H9 (cell line): ENCODE measurements around the gene FAM114A1. TPM values are rescaled to one million over a fixed set of nuclear protein-coding genes. Genes with fewer than 3 reads are reported as not detected.

ENCODE experiments used
- DNase-seq: peaks from one replicate; pipeline ENCODE4 v3.0.0-alpha.2; 2017
- H2AFZ ChIP-seq: one replicate; pipeline ENCODE4 v1.6.1; 2013; ENCODE audit warnings: mild to moderate bottlenecking, low read length, control low read depth, moderate library complexity
- H2AK5ac ChIP-seq: 2 replicates; pipeline ENCODE4 v1.6.1; 2013; ENCODE audit warnings: low read length, control low read depth, mixed read lengths; ENCODE audit not compliant: insufficient read length
- H2BK120ac ChIP-seq: one replicate; pipeline ENCODE4 v1.6.1; 2013; ENCODE audit warnings: low read depth, mild to moderate bottlenecking, low read length, control low read depth, inconsistent platforms; ENCODE audit not compliant: poor library complexity, severe bottlenecking
- H2BK12ac ChIP-seq: 2 replicates; pipeline ENCODE4 v1.6.1; 2013; ENCODE audit warnings: low read length, control low read depth, mixed read lengths, low read depth; ENCODE audit not compliant: insufficient read length
- H2BK15ac ChIP-seq: 2 replicates; pipeline ENCODE4 v1.6.1; 2013; ENCODE audit warnings: low read depth, low read length, control low read depth
- H2BK20ac ChIP-seq: one replicate; pipeline ENCODE4 v1.6.1; 2013; ENCODE audit warnings: low read depth, mild to moderate bottlenecking, low read length, control low read depth, inconsistent platforms; ENCODE audit not compliant: poor library complexity, severe bottlenecking
- H2BK5ac ChIP-seq: 2 replicates; pipeline ENCODE4 v1.6.1; 2013; ENCODE audit warnings: low read length, control low read depth, mixed read lengths; ENCODE audit not compliant: insufficient read length
- H3K14ac ChIP-seq: 2 replicates; pipeline ENCODE4 v1.6.1; 2013; ENCODE audit warnings: low read length, control low read depth; ENCODE audit not compliant: insufficient read depth
- H3K18ac ChIP-seq: 2 replicates; pipeline ENCODE4 v1.6.1; 2013; ENCODE audit warnings: low read depth, mild to moderate bottlenecking, mixed read lengths, low read length, control low read depth; ENCODE audit not compliant: insufficient read length
- H3K23ac ChIP-seq: 2 replicates; pipeline ENCODE4 v1.6.1; 2013; ENCODE audit warnings: low read length, control low read depth, mixed read lengths, low read depth; ENCODE audit not compliant: insufficient read length
- H3K23me2 ChIP-seq: 2 replicates; pipeline ENCODE4 v1.6.1; 2013; ENCODE audit warnings: low read depth, mild to moderate bottlenecking, mixed read lengths, low read length, control low read depth; ENCODE audit not compliant: insufficient read length, poor library complexity, severe bottlenecking
- H3K27ac ChIP-seq: 2 replicates; pipeline ENCODE4 v1.5.1; 2013; ENCODE audit warnings: low read length, control low read depth, mixed read lengths, low read depth; ENCODE audit not compliant: insufficient read length
- H3K27me3 ChIP-seq: 2 replicates; pipeline ENCODE4 v1.6.1; 2013; ENCODE audit warnings: low read length, control low read depth, inconsistent platforms; ENCODE audit not compliant: insufficient read depth
- H3K4ac ChIP-seq: 2 replicates; pipeline ENCODE4 v1.6.1; 2013; ENCODE audit warnings: low read depth, mild to moderate bottlenecking, control low read depth, inconsistent platforms, low read length, moderate library complexity
- H3K4me1 ChIP-seq: 2 replicates; pipeline ENCODE4 v1.6.1; 2013; ENCODE audit warnings: low read length, control low read depth, inconsistent platforms; ENCODE audit not compliant: insufficient read depth
- H3K4me2 ChIP-seq: 2 replicates; pipeline ENCODE4 v1.6.1; 2013; ENCODE audit warnings: low read length, control low read depth, mixed read lengths; ENCODE audit not compliant: insufficient read length, insufficient read depth
- H3K56ac ChIP-seq: 2 replicates; pipeline ENCODE4 v1.6.1; 2013; ENCODE audit warnings: low read depth, mild to moderate bottlenecking, mixed read lengths, low read length, control low read depth; ENCODE audit not compliant: insufficient read length
- H3K79me1 ChIP-seq: 2 replicates; pipeline ENCODE4 v1.6.1; 2013; ENCODE audit warnings: low read depth, mild to moderate bottlenecking, moderate library complexity, low read length, control low read depth, inconsistent platforms; ENCODE audit not compliant: insufficient read depth, poor library complexity, severe bottlenecking
- H3K79me2 ChIP-seq: 2 replicates; pipeline ENCODE4 v1.6.1; 2013; ENCODE audit warnings: low read length, control low read depth, inconsistent platforms; ENCODE audit not compliant: insufficient read depth
- H3K9ac ChIP-seq: 2 replicates; pipeline ENCODE4 v1.6.1; 2013; ENCODE audit warnings: low read length, control low read depth, mixed read lengths; ENCODE audit not compliant: insufficient read length; ENCODE audit errors: extremely low read depth
- H3K9me3 ChIP-seq: one replicate; pipeline ENCODE4 v1.6.1; 2013; ENCODE audit warnings: low read depth, low read length, inconsistent platforms; ENCODE audit not compliant: control insufficient read depth
- H3T11ph ChIP-seq: one replicate; pipeline ENCODE4 v1.6.1; 2013; ENCODE audit warnings: mild to moderate bottlenecking, low read length, control low read depth, inconsistent platforms
- H4K20me1 ChIP-seq: one replicate; pipeline ENCODE4 v1.6.1; 2013; ENCODE audit not compliant: control insufficient read depth, insufficient read length, insufficient read depth
- H4K5ac ChIP-seq: 2 replicates; pipeline ENCODE4 v1.6.1; 2013; ENCODE audit warnings: low read depth, mild to moderate bottlenecking, mixed read lengths, low read length, control low read depth; ENCODE audit not compliant: insufficient read length
- H4K8ac ChIP-seq: replicated peaks from 2 replicates; pipeline ENCODE4 v1.6.1; 2013; ENCODE audit warnings: low read length, control low read depth, mixed read lengths, low read depth; ENCODE audit not compliant: insufficient read length
- H4K91ac ChIP-seq: 2 replicates; pipeline ENCODE4 v1.6.1; 2013; ENCODE audit warnings: low read depth, mild to moderate bottlenecking, moderate library complexity, mixed read lengths, low read length, control low read depth; ENCODE audit not compliant: insufficient read length
- H3K27ac Mint-ChIP-seq, 3 experiments: 2 replicates in 2 of 3; 3 replicates in 1 of 3; pipeline ENCODE4 v1.8.0; 2020 to 2021; ENCODE audit warnings: mixed read lengths in 3 of 3, mild to moderate bottlenecking in 1 of 3, moderate library complexity in 1 of 3
- H3K27me3 Mint-ChIP-seq: 2 replicates; pipeline ENCODE4 v1.8.0; 2021; ENCODE audit warnings: low read depth, mild to moderate bottlenecking, moderate library complexity, mixed read lengths
- H3K36me3 Mint-ChIP-seq, 3 experiments: 2 replicates in 2 of 3; 3 replicates in 1 of 3; pipeline ENCODE4 v1.8.0; 2020 to 2021; ENCODE audit warnings: low read depth in 3 of 3, mixed read lengths in 3 of 3; ENCODE audit not compliant: insufficient read depth in 1 of 3
- H3K4me1 Mint-ChIP-seq, 2 experiments: 2 replicates each; pipeline ENCODE4 v1.8.0; 2020; ENCODE audit warnings: mixed read lengths in 2 of 2
- H3K4me3 Mint-ChIP-seq, 2 experiments: 2 replicates in 1 of 2; 3 replicates in 1 of 2; pipeline ENCODE4 v1.8.0; 2020 to 2021; ENCODE audit warnings: mild to moderate bottlenecking in 2 of 2, mixed read lengths in 2 of 2, moderate library complexity in 1 of 2
- H3K9me3 Mint-ChIP-seq, 2 experiments: 2 replicates in 1 of 2; 3 replicates in 1 of 2; pipeline ENCODE4 v1.8.0; 2020; ENCODE audit warnings: mild to moderate bottlenecking in 2 of 2, mixed read lengths in 2 of 2, moderate library complexity in 1 of 2
- CTCF ChIP-seq: fragments of 200-600 bp; sonication (generic); conservative IDR thresholded peaks from 3 replicates; pipeline ENCODE4 v1.8.0; 2021; ENCODE audit warnings: antibody characterized with exemption, mild to moderate bottlenecking
- WGBS: extraction: QIAGEN DNeasy Blood & Tissue Kit; methylation state at CpG from one replicate; pipeline ENCODE4 v1.1.7; 2013; ENCODE audit warnings: missing lambda C conversion rate, low lambda C conversion rate, mixed read lengths; ENCODE audit not compliant: insufficient read length; ENCODE audit errors: extremely low coverage; 5-methylcytosine and 5-hydroxymethylcytosine counted together
- total RNA-seq: library from RNA; stranded (reverse); gene quantifications from 2 replicates; pipeline ENCODE4 v1.2.1, GENCODE V29; 2021

The FAM114A1 gene
- total RNA-seq, 1 experiment from 2014 or later: 9.9 TPM

GRCh38 chr4:38957893-38958292 lies 90.3 kb downstream of the FAM114A1 start:
- H3K27ac ChIP-seq: no peak overlapping the region
- no peak overlapping the region for H3K4ac ChIP-seq
- no peak overlapping the region for H4K8ac ChIP-seq
- no peak overlapping the region for H3K14ac ChIP-seq
- no peaks in the 10 kb centered on the region for H3K23me2 ChIP-seq
- H2BK15ac ChIP-seq: no peak overlapping the region
- no peak overlapping the region for H3K4me2 ChIP-seq
- no peaks in the 10 kb centered on the region for H3K9me3 ChIP-seq
- H4K5ac ChIP-seq: no peak overlapping the region
- DNase-seq: no peak
- H3K23ac ChIP-seq: no peak overlapping the region
- peaks cover 2 to 7% of the 10 kb centered on the region in 2 experiments; a peak in 2 of 4 replicates for H3K4me1 Mint-ChIP-seq
- no peak overlapping the region for H3K4me3 Mint-ChIP-seq
- H2BK12ac ChIP-seq: no peak overlapping the region
- H2BK120ac ChIP-seq: no peak overlapping the region
- H2BK20ac ChIP-seq: no peak overlapping the region
- no peaks in the 10 kb centered on the region for H3K79me1 ChIP-seq
- no peaks in the 10 kb centered on the region for H3K27me3 Mint-ChIP-seq
- H2AK5ac ChIP-seq: no peak overlapping the region
- no CpG with 5 or more reads among the region's 3 CpGs for WGBS
- H3K79me2 ChIP-seq: no peaks in the 10 kb centered on the region
- H3K9me3 Mint-ChIP-seq: peaks cover 3 to 5% of the 10 kb centered on the region in 2 experiments; a peak in 3 of 5 replicates
- H4K20me1 ChIP-seq: no peaks in the 10 kb centered on the region
- H3K27ac Mint-ChIP-seq: no peak overlapping the region
- H4K91ac ChIP-seq: no peak overlapping the region
- no peak overlapping the region for H3T11ph ChIP-seq
- H3K36me3 Mint-ChIP-seq: no peaks in the 10 kb centered on the region
- H2BK5ac ChIP-seq: no peak overlapping the region
- H2AFZ ChIP-seq: no peak overlapping the region
- no peak overlapping the region for H3K9ac ChIP-seq
- H3K18ac ChIP-seq: no peak overlapping the region
- H3K56ac ChIP-seq: no peak overlapping the region
- no peaks in the 10 kb centered on the region for H3K4me1 ChIP-seq
- no peaks in the 10 kb centered on the region for H3K27me3 ChIP-seq
- no peak for TF ChIP-seq CTCF
